A549 (cell line): ENCODE data around the gene SNX19. TPM values are rescaled to one million over a fixed set of nuclear protein-coding genes. Genes with fewer than 3 reads are reported as not detected.

Experiments used
- ATAC-seq, 2 experiments: fragments of 200-7000 bp in 1 of 2; fragments of >200 bp in 1 of 2; cut with Nextera tagmentation in 1 of 2; cut with Tn5 transposase in 1 of 2; 3 replicates each; pipeline versions ENCODE4 v1.8.0 to v1.9.1; 2018 to 2020; ENCODE audit warnings: mild to moderate bottlenecking in 1 of 2, moderate library complexity in 1 of 2
- CTCF ChIA-PET: fragments of 300-600 bp; sonication (Branson Sonifier 250); formaldehyde crosslinking; extraction: SDS; loops from one replicate; lab custom pipeline; 2021; ENCODE audit warnings: antibody characterized with exemption, inconsistent platforms; lab: Yijun Ruan, JAX
- POLR2A ChIA-PET: fragments of 350-600 bp; formaldehyde crosslinking; extraction: SDS; loops from one replicate; lab custom pipeline; 2021; ENCODE audit warnings: antibody characterized with exemption, inconsistent platforms; lab: Yijun Ruan, JAX
- DNase-seq, 2 experiments: peaks; one replicate each; pipeline versions ENCODE4 v3.0.0 to v3.0.0-alpha.2; 2011 to 2016; ENCODE audit warnings: low read depth in 1 of 2, low spot score in 1 of 2
- FAIRE-seq: peaks from 2 replicates; lab custom pipeline; 2011; peaks lifted over from hg19 to GRCh38; lab: Jason Lieb, UNC
- H3K27ac ChIP-seq, 2 experiments: fragments of >200 bp; sonication (Bioruptor Twin); formaldehyde crosslinking; 3 replicates each; pipeline ENCODE4 v1.5.1; 2016 to 2017
- H3K4me1 ChIP-seq: fragments of >200 bp; sonication (Bioruptor Twin); formaldehyde crosslinking; 3 replicates; pipeline ENCODE4 v1.6.1; 2016
- H3K4me2 ChIP-seq: fragments of >200 bp; sonication (Bioruptor Twin); formaldehyde crosslinking; 3 replicates; pipeline ENCODE4 v1.6.1; 2016
- H3K4me3 ChIP-seq: fragments of >200 bp; sonication (Bioruptor Twin); formaldehyde crosslinking; 3 replicates; pipeline ENCODE4 v1.5.1; 2016
- H3K9me3 ChIP-seq: fragments of >200 bp; sonication (Bioruptor Twin); formaldehyde crosslinking; 3 replicates; pipeline ENCODE4 v1.6.1; 2016
- ATOH8 ChIP-seq: fragments of 250-450 bp; sonication (Bioruptor Pico); IDR thresholded peaks from 2 replicates; pipeline ENCODE4 v1.5.0; 2020; ENCODE audit warnings: low read depth, mild to moderate bottlenecking, moderate library complexity
- BHLHE40 ChIP-seq: IDR thresholded peaks from 2 replicates; pipeline ENCODE4 v1.6.1; 2012; ENCODE audit warnings: low read depth, low read length, inconsistent platforms
- CBX8 ChIP-seq: fragments of 200-600 bp; sonication (generic); IDR thresholded peaks from 2 replicates; pipeline ENCODE4 v1.6.1; 2016
- CHD4 ChIP-seq: fragments of 200-600 bp; sonication (generic); IDR thresholded peaks from 2 replicates; pipeline ENCODE4 v1.6.1; 2016; ENCODE audit warnings: antibody characterized with exemption, mild to moderate bottlenecking, borderline replicate concordance
- E2F6 ChIP-seq: IDR thresholded peaks from 2 replicates; pipeline ENCODE4 v1.6.1; 2012; ENCODE audit warnings: low read depth, borderline replicate concordance
- EHMT2 ChIP-seq: fragments of 200-600 bp; sonication (generic); IDR thresholded peaks from 2 replicates; pipeline ENCODE4 v1.6.1; 2016; ENCODE audit warnings: antibody characterized with exemption, low read depth, mild to moderate bottlenecking, moderate library complexity
- FOSL2 ChIP-seq, 2 experiments: fragments of 450-650 bp in 1 of 2; fragments of >200 bp in 1 of 2; sonication (Bioruptor Twin) in 1 of 2; formaldehyde crosslinking; IDR thresholded peaks; 2 replicates each; pipeline versions ENCODE4 v1.5.0 to v1.6.1; 2016 to 2020; ENCODE audit warnings: mild to moderate bottlenecking in 1 of 2, moderate library complexity in 1 of 2
- HES2 ChIP-seq: fragments of >200 bp; sonication (Bioruptor Twin); formaldehyde crosslinking; IDR thresholded peaks from 2 replicates; pipeline ENCODE4 v1.6.1; 2016
- HMGXB4 ChIP-seq: fragments of 250-450 bp; sonication (Bioruptor Pico); IDR thresholded peaks from 2 replicates; pipeline ENCODE4 v1.5.0; 2021; ENCODE audit warnings: mild to moderate bottlenecking, moderate library complexity, borderline replicate concordance
- HOXA7 ChIP-seq: fragments of 250-450 bp; sonication (Bioruptor Pico); IDR thresholded peaks from 2 replicates; pipeline ENCODE4 v1.5.0; 2020; ENCODE audit warnings: mild to moderate bottlenecking, moderate library complexity
- JUN ChIP-seq, 2 experiments: fragments of >200 bp; sonication (Bioruptor Twin); formaldehyde crosslinking; IDR thresholded peaks; 2 replicates in 1 of 2; 3 replicates in 1 of 2; pipeline ENCODE4 v1.6.1; 2016 to 2017
- KDM1A ChIP-seq: fragments of 200-600 bp; sonication (generic); IDR thresholded peaks from 2 replicates; pipeline ENCODE4 v1.6.1; 2016; ENCODE audit warnings: low read depth, mild to moderate bottlenecking
- MAX ChIP-seq: IDR thresholded peaks from 2 replicates; pipeline ENCODE4 v1.6.1; 2012
- MAZ ChIP-seq: fragments of 150-350 bp; IDR thresholded peaks from 2 replicates; pipeline ENCODE4 v1.6.1; 2014; ENCODE audit warnings: antibody characterized with exemption, low read depth, low read length, borderline replicate concordance
- MYC ChIP-seq: IDR thresholded peaks from 2 replicates; pipeline ENCODE4 v1.6.1; 2012; ENCODE audit warnings: mild to moderate bottlenecking, inconsistent platforms, low read length, improper control_type of control experiment, borderline replicate concordance
- NFE2L2 ChIP-seq: fragments of 150-350 bp; conservative IDR thresholded peaks from 2 replicates; pipeline ENCODE4 v1.6.1; 2014; ENCODE audit warnings: low read length
- NPAS2 ChIP-seq: fragments of 250-450 bp; sonication (Bioruptor Pico); IDR thresholded peaks from 2 replicates; pipeline ENCODE4 v1.8.0; 2022; ENCODE audit warnings: mild to moderate bottlenecking, moderate library complexity, borderline replicate concordance
- NR3C1 ChIP-seq: fragments of >200 bp; sonication (Bioruptor Twin); formaldehyde crosslinking; IDR thresholded peaks from 3 replicates; pipeline ENCODE4 v1.6.1; 2017
- PBX3 ChIP-seq: IDR thresholded peaks from 2 replicates; pipeline ENCODE4 v1.6.1; 2012
- PHF8 ChIP-seq: fragments of 200-600 bp; sonication (generic); IDR thresholded peaks from 2 replicates; pipeline ENCODE4 v1.6.1; 2016; ENCODE audit warnings: low read depth, mild to moderate bottlenecking, antibody characterized with exemption, moderate library complexity, borderline replicate concordance
- RFX5 ChIP-seq: fragments of 450-650 bp; IDR thresholded peaks from 2 replicates; pipeline ENCODE4 v1.7.1; 2014; ENCODE audit warnings: antibody characterized with exemption, mild to moderate bottlenecking, moderate library complexity
- SMC3 ChIP-seq: fragments of >200 bp; sonication (Bioruptor Twin); formaldehyde crosslinking; IDR thresholded peaks from 3 replicates; pipeline ENCODE4 v1.6.1; 2018; ENCODE audit warnings: inconsistent platforms
- SREBF2 ChIP-seq: fragments of 450-650 bp; IDR thresholded peaks from 2 replicates; pipeline ENCODE4 v1.6.1; 2014; ENCODE audit warnings: mild to moderate bottlenecking, moderate library complexity
- TFCP2L1 ChIP-seq: fragments of 250-450 bp; sonication (Bioruptor Pico); IDR thresholded peaks from 2 replicates; pipeline ENCODE4 v1.5.0; 2021; ENCODE audit warnings: mild to moderate bottlenecking
- TP53 ChIP-seq: fragments of 250-450 bp; sonication (Bioruptor Pico); IDR thresholded peaks from 2 replicates; pipeline ENCODE4 v1.5.0; 2021; ENCODE audit warnings: mild to moderate bottlenecking, moderate library complexity
- ZC3H11A ChIP-seq: fragments of 450-650 bp; IDR thresholded peaks from 2 replicates; pipeline ENCODE4 v1.6.1; 2014; ENCODE audit warnings: antibody characterized with exemption, mild to moderate bottlenecking
- ZFP36 ChIP-seq: fragments of 450-650 bp; IDR thresholded peaks from 2 replicates; pipeline ENCODE4 v1.6.1; 2014; ENCODE audit warnings: borderline replicate concordance; ENCODE audit not compliant: partially characterized antibody
- ZNF302 ChIP-seq: fragments of 250-450 bp; sonication (Bioruptor Pico); IDR thresholded peaks from 2 replicates; pipeline ENCODE4 v1.9.0; 2021; ENCODE audit warnings: inconsistent platforms, mild to moderate bottlenecking, moderate library complexity
- WGBS: methylation state at CpG from one replicate; pipeline ENCODE4 v1.1.6; 2017; ENCODE audit errors: missing lambda C conversion rate; 5-methylcytosine and 5-hydroxymethylcytosine counted together
- polyA plus RNA-seq, 4 experiments: library from polyadenylated mRNA; depleted of rRNA in 3 of 4; stranded (reverse); fragments of >200 nt; fragmentation: RNase III in 1 of 4; extraction: RNeasy Plus Mini Kit Qiagen cat#74134 plus additional on column Dnase treatment in 1 of 4; gene quantifications; 2 replicates in 3 of 4; 3 replicates in 1 of 4; pipeline ENCODE4 v1.2.3, GENCODE V29; 2011 to 2017

Gene SNX19
- polyA plus RNA-seq, 2 of the 4 experiments (the other 2 are of a cell fraction): 13.4 to 26.7 TPM

GRCh38 chr11:130876100-130876499 lies 40.2 kb downstream of the SNX19 start:
- POLR2A ChIA-PET: no interaction called here
- FAIRE-seq: no peak
- CTCF ChIA-PET: interaction anchor here (0.8 to 29.8 kb wide), 5 partner anchors 9 to 440 kb away, joined by 3 to 732 read pairs (median 9); partner anchors contain the start of genes ADAMTS15 and ADAMTS8

GRCh38 chr11:130874955-130875531 lies 41.2 kb downstream of the SNX19 start:
- CTCF ChIA-PET: interaction anchor here (1.1 to 29.8 kb wide), 5 partner anchors 12 to 439 kb away, joined by 3 to 732 read pairs (median 16); partner anchors contain the start of genes ADAMTS15 and ADAMTS8
- ATAC-seq (no peak), DNase-seq (no peak), FAIRE-seq (no peak)
- H3K27ac ChIP-seq: no peak overlapping the region
- H3K4me1 ChIP-seq: no peaks in the 10 kb centered on the region
- 85% methylated on average over 7 of the region's 7 CpGs for WGBS
- H3K9me3 ChIP-seq: no peaks in the 10 kb centered on the region
- no peak overlapping the region for H3K4me3 ChIP-seq
- POLR2A ChIA-PET: no interaction called here
- TF ChIP-seq TP53 (CRISPR knock-in tag) (no peak), CBX8 (no peak)
- TF ChIP-seq, all 56 proteins: peak for 0
- no peak overlapping the region for H3K4me2 ChIP-seq

More at GRCh38 chr11:130876100-130876499, 40.2 kb downstream of the SNX19 start:
- ATAC-seq (no peak), DNase-seq (no peak)
- Histone ChIP-seq H3K4me3 (no peak overlapping the region), H3K4me2 (no peak overlapping the region), H3K4me1 (no peaks in the 10 kb centered on the region), H3K9me3 (no peaks in the 10 kb centered on the region), H3K27ac (no peak overlapping the region)
- 82% methylated on average over 4 of the region's 4 CpGs for WGBS
- no peak for TF ChIP-seq JUN (IDR thresholded peaks at IDR 0.05)
- no peak for TF ChIP-seq TFCP2L1
- no peak for TF ChIP-seq MAZ
- TF ChIP-seq NFE2L2: no peak
- TF ChIP-seq HMGXB4 (CRISPR knock-in tag): no peak
- TF ChIP-seq HOXA7 (CRISPR knock-in tag): no peak
- TF ChIP-seq CHD4: no peak
- TF ChIP-seq SREBF2: no peak
- TF ChIP-seq MAX: no peak
- no peak for TF ChIP-seq ZFP36
- TF ChIP-seq MYC: no peak
- TF ChIP-seq NR3C1: no peak
- TF ChIP-seq BHLHE40: no peak
- TF ChIP-seq ATOH8: no peak
- TF ChIP-seq HES2: no peak
- TF ChIP-seq PHF8: no peak

- no peak for DNase-seq
- no peak overlapping the region for H3K4me2 ChIP-seq
- no peak overlapping the region for H3K4me3 ChIP-seq
- H3K27ac ChIP-seq: no peak overlapping the region
- ChIA-PET POLR2A (no interaction called here), CTCF (interaction anchor here (2.4 to 29.8 kb wide), 2 partner anchors 12 to 438 kb away, joined by 16 to 732 read pairs; partner anchors contain the start of genes ADAMTS15 and ADAMTS8)
- 0% methylated on average over 1 of the region's 1 CpG for WGBS
- no peaks in the 10 kb centered on the region for H3K9me3 ChIP-seq
- ATAC-seq: no peak
- TF ChIP-seq MAZ (no peak), RFX5 (no peak), E2F6 (no peak), KDM1A (no peak), FOSL2 (IDR thresholded peaks at IDR 0.05) (no peak), FOSL2 (CRISPR knock-in tag; IDR thresholded peaks at IDR 0.05) (no peak), ZC3H11A (no peak), SMC3 (no peak), PBX3 (no peak), ATOH8 (no peak), ZNF302 (no peak), EHMT2 (no peak), NPAS2 (CRISPR knock-in tag) (no peak), ZFP36 (no peak)
- H3K4me1 ChIP-seq: no peaks in the 10 kb centered on the region
- FAIRE-seq: no peak
These were observed 41.9 kb downstream of the SNX19 start for GRCh38 chr11:130874396-130874795.
